HL-60/S4 treated with phorbol 12-myristate 13-acetate at 8.2 ng/mL for 4 days and 3 days (cell line): ENCODE data around the gene TEX13B.
"Not testable (repeated sequence)": the region's sequence is repeated elsewhere in the genome, so short reads cannot be mapped to it uniquely, and the experiment has no call there.

Source experiments
- in situ Hi-C: fragments of 300-500 bp; cut with MboI; formaldehyde crosslinking; loops from 2 replicates; pipeline ENCODE4 v1.15.0; 2022; ENCODE audit warnings: low sequenced_read_pairs

The TEX13B gene, protein sequence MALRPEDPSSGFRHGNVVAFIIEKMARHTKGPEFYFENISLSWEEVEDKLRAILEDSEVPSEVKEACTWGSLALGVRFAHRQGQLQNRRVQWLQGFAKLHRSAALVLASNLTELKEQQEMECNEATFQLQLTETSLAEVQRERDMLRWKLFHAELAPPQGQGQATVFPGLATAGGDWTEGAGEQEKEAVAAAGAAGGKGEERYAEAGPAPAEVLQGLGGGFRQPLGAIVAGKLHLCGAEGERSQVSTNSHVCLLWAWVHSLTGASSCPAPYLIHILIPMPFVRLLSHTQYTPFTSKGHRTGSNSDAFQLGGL

DNA sequence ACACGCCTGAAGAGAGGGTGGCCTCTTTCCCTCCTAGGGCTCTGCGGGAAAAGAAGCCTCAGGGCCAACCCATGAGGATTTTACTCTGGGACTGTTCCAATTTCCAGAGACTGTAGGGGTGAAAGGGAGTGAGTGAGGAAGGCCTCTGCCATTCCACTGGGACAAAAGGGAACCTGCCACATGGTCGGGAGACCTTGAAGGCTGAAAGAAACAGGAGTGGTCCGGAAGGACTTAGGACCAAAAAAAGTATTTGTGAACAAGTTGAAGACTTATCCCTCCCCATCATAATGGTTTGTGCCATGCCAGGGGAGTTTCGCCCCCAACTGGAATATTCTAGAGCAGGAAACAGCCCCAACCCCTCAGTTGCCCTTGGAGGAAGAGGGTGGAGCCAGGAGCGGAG lies at the start of gene TEX13B:
TSS of gene TEX13B (minus strand) at position 15 of the 400 bp plus-strand sequence. CDS start 243 bp downstream, outside the sequence.
- in situ Hi-C loops = no loop called here

DNA sequence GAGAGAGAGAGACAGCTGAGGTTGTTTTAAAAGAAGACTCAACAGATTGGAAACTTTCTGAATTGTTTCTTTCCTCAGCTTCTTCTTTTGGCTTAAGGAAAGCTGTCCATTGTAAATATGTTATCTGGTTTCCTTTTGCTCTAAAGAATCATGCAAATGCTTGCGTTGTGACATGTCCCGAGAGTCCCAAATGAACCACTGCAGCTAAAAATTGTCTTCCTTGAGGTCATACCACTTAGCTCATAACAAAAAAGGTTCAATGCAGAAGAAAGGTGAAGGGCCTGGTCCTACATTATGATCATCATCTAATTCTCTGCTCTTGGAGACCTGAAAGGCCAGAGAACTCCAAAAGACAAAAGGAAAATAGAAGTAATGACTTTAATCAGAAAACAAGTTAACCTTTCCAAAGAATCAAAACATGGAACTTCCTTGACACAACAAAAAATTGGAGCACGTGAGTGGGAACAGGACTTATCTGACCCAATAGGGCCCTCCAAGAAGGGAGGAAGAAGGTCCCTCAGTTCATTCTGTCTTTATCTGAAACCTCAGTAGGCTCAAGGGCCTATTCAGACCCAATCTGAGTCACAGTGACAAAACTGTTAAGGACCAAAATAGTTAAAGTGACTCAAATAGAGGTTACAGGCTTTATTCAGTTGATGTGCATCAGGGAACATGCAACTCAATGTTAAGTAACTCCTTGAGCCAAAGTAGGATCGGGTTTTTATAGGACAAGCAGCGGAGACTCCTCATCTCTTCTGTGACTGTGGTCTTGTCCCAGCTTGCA lies 48.0 kb upstream of the TEX13B start:
- in situ Hi-C loops = no loop called here

GRCh38 chrX:108028854-108029253 lies 46.7 kb upstream of the TEX13B start:
- in situ Hi-C loops = no loop called here

GRCh38 chrX:108025954-108026600 lies 43.9 kb upstream of the TEX13B start:
- in situ Hi-C loops = no loop called here

- in situ Hi-C loops = no loop called here
These were observed 43.2 kb upstream of the TEX13B start for GRCh38 chrX:108025376-108025775.

GRCh38 chrX:108022491-108023089 lies 40.4 kb upstream of the TEX13B start:
- in situ Hi-C loops = no loop called here

DNA sequence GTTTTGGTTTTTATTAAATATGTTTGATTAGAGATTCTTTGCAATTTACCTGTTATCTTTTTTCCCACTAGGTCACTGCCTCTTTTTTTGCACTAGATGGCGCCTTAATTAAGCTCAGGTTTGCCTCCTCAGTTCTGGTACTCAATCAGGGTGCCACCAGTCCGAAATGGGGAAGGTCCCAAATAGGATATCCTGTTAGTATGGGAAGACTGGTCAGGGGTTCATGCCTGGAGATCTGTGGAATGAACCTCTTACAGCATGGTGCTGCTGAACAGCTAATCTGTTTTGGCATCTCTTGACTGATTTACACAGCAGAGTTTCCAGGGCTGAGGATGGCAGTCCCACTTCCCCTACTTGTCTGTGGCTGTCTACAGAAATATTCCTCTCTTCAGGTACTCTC lies 38.5 kb upstream of the TEX13B start:
- in situ Hi-C loops = no loop called here

- in situ Hi-C loops = no loop called here
These were observed 37.3 kb upstream of the TEX13B start for GRCh38 chrX:108019382-108019875.

GRCh38 chrX:108018656-108019381 lies 36.6 kb upstream of the TEX13B start:
- in situ Hi-C loops = no loop called here

GRCh38 chrX:108001218-108001814 lies 19.1 kb upstream of the TEX13B start:
- in situ Hi-C loops = no loop called here

DNA sequence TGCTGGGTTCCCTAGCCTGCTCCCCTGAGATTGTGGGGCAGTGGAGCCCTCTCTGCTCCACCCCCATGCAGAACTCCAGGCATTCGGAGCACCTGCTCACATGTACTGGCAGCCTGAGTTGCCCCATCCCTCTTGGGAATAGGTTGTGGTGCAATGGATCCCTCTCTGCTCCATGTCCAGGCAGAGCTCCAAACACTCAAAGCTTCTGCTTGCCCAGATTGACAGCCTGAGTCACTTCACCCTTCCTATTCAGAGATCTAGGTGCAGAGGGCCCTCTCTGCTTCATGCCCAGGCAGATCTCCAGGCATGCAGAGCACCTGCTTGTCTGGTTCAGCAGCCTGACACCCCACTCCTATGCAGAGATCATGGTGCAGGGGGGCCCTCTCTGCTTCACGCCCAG lies 18.6 kb upstream of the TEX13B start:
- in situ Hi-C loops = no loop called here

GRCh38 chrX:107996124-107996523 lies 14.0 kb upstream of the TEX13B start:
- in situ Hi-C loops = no loop called here

DNA sequence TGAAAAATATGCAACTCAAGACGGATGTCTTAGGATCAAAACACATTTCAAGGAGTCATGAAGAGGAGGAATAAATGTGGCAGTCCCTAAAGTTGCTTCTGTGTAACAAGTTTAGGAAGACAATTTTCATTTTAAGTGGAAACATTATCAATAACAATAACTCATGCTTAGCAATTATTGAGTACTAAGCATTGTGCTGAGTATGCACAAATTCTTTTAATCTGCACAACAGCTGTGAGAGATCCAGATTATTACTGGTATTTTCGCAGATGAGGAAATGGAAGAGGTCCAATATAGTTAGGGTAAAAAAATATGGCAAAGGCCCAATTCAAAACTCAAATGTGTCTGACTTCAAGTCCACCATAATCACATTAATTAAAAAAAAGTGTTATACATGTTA lies 2.9 kb upstream of the TEX13B start:
- in situ Hi-C loops = no loop called here

GRCh38 chrX:107979534-107979933 lies 2.6 kb downstream of the TEX13B start:
- in situ Hi-C loops = no loop called here

DNA sequence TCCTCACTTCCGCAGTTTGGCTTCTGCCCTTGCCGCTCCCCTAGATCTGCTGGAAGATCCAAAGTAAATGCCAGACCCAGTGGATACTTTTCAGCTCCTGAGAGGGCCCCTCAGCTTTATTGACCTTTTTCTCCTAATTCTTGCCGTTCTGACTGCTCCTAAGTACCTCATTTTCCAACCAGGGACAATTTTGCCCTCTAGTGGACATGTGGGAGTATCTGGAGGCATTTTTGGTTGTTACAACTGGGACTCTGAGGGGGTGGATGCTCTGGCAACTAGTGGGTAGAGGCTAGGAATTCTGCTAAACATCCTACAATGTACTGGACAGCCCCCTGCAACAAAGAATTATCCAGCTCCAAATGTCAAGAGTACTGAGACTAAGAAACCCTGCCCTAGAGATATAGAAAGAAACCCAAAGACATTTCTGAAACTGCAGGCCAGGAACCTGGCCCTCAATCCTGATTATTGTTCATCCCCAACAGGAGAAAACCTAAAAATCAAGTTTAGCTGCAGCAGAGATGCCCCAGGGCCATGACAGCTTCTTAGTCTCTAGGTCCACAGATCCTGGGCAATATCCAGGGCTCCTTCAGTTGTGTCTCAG lies 3.4 kb downstream of the TEX13B start:
- in situ Hi-C loops = no loop called here

GRCh38 chrX:107978071-107978470 lies 4.1 kb downstream of the TEX13B start:
- in situ Hi-C loops = no loop called here

DNA sequence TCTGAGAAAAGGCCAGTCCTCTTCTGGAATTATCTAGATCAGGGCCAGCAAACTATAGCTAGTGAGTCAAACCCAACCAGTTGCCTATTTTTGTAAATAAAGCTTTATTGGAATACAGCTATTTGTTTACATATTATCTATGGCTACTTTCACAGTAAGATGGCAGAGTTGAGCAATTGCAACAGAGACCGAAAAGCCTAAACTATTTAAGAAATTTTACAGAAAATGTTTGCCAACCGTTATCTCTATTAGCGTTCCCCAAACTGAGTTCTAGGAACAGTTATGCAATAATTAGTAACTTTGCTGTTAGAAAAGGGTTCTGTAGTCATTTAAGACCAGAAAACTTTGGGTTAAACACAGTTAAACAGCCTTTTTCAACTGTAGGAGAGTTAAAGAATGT lies 10.5 kb downstream of the TEX13B start:
- in situ Hi-C loops = no loop called here

GRCh38 chrX:107970073-107970472 lies 12.1 kb downstream of the TEX13B start:
- in situ Hi-C loops = no loop called here

GRCh38 chrX:107968623-107969022 lies 13.5 kb downstream of the TEX13B start:
- in situ Hi-C loops = no loop called here

DNA sequence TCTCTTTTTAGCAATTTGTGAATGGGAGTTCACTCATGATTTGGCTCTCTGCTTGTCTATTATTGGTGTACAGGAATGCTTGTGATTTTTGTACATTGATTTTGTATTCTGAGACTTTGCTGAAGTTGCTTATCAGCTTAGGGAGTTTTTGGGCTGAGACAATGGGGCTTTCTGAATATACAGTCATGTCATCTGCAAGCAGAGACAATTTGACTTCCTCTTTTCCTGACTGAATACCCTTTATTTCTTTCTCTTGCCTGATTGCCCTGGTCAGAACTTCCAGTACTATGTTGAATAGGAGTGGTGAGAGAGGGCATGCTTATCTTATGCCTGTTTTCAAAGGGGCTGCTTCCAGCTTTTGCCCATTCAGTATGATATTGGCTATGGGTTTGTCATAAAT lies 26.8 kb downstream of the TEX13B start:
- in situ Hi-C loops = not testable (repeated sequence)
